GM19455 (cell line): ENCODE data around the gene FREM2.

ENCODE experiments used
- ATAC-seq: cut with Tn5 transposase; IDR thresholded peaks from one replicate; pipeline ENCODE4 v1.9.1; 2021; ENCODE audit not compliant: unreplicated experiment

The FREM2 gene, protein sequence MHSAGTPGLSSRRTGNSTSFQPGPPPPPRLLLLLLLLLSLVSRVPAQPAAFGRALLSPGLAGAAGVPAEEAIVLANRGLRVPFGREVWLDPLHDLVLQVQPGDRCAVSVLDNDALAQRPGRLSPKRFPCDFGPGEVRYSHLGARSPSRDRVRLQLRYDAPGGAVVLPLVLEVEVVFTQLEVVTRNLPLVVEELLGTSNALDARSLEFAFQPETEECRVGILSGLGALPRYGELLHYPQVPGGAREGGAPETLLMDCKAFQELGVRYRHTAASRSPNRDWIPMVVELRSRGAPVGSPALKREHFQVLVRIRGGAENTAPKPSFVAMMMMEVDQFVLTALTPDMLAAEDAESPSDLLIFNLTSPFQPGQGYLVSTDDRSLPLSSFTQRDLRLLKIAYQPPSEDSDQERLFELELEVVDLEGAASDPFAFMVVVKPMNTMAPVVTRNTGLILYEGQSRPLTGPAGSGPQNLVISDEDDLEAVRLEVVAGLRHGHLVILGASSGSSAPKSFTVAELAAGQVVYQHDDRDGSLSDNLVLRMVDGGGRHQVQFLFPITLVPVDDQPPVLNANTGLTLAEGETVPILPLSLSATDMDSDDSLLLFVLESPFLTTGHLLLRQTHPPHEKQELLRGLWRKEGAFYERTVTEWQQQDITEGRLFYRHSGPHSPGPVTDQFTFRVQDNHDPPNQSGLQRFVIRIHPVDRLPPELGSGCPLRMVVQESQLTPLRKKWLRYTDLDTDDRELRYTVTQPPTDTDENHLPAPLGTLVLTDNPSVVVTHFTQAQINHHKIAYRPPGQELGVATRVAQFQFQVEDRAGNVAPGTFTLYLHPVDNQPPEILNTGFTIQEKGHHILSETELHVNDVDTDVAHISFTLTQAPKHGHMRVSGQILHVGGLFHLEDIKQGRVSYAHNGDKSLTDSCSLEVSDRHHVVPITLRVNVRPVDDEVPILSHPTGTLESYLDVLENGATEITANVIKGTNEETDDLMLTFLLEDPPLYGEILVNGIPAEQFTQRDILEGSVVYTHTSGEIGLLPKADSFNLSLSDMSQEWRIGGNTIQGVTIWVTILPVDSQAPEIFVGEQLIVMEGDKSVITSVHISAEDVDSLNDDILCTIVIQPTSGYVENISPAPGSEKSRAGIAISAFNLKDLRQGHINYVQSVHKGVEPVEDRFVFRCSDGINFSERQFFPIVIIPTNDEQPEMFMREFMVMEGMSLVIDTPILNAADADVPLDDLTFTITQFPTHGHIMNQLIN (N-terminal part only)

DNA sequence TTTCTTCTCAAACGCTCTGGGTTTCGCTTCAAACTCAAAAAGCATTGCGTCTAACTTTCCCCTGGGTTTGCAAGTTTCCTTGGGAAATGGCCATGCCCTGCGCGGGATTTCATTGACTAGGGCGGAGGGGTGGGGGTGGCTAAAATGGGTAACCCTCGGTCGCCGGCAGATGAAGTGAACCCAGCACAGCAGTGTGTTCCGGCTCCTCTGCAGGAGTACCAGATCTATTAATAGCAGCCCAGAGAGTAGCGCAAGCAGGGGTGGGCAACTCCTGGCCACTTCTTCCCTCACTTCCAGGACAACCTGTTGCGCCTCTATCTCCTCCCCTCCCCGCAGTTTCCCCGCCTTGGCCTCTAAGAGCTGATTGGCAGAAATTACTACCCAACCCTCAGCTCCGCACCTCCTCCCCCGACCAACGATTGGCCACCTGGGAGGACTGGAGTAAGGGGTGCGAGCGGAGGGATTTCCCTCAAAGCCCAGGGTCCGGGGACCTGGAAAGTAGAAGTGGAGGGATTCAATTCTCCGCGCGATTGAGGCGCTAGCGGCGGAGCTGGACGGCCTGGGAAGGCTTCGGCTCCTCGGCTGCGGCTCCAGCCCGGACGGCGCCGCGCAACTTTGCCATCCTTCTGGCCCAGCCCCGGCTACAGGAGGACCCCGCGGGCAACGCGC lies at the start of gene FREM2:
TSS of gene FREM2 (plus strand) at position 501 of the 669 bp plus-strand sequence. CDS start 268 bp downstream, outside the sequence.
- ATAC-seq, result no peak

DNA sequence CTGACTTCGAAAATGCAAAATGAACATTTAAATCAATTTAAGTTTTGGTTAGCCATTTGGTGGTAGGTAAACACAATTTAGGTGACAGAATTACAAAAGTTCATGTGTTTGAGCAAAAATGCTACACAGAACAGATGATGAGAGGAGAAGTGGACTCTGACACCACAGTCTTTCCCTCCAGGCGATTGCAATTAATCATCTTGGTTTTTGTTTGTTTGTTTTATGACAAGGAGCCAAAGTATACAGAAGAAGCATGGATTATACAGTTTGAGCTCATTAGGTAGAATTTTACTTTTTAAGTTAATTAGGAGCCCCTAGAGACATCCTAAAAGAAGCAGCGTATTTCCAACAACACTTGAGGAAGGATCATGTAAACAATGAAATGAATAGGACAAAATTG lies 49.3 kb upstream of the FREM2 start:
- ATAC-seq, result no peak

DNA sequence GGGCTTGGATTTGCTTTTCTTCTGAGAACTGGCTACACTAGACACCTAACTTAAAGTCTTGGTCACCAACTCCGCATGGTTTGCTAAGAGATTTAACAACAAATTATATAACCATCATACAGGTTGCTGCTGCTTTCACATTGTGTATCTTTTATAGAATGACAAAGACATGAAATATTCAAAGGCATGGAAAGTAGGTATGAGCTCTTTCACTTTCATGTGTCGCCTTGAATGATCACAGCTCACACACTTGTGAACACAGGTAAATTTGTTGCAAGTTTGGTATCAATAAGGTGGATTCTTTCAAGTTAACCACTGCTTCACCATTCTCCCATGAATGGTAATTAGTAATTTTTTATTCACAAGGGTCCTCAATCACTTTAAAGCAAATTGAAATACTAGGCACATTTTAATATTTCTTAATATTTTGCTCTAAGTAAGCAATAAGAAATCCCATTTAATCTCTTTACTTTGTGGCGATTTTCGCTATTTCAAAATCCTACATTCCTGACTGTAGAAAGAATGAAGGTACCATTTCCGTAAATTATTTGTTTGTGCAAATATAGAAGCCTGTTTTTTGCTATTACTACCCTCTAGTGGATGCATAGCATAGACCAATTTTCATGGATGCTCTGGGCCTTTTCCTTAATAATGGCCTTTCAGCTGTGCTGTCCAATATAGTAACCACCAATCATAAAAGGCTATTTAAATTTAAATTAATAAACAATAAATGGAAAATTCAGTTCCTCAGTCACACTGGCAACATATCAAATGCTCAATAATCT lies 45.5 kb upstream of the FREM2 start:
- no peak for ATAC-seq

DNA sequence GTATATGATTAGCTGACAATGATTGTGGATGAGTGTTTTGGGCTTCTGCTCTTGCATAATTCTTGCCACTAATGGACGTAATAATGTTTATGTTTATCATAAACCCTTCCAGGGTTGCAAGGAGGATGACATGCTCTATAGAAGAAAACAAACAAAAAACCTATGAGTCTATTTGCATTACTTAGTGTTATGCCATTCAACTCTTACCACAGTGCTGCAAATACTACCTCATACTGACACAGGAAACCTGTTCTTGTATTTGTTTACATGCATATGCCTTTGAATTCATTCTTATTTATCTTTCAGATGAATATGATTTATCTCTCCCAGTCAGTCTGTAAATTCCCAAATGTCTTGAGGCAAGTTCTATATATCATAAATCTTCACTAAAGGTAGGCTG lies 39.6 kb upstream of the FREM2 start:
- no peak for ATAC-seq

DNA sequence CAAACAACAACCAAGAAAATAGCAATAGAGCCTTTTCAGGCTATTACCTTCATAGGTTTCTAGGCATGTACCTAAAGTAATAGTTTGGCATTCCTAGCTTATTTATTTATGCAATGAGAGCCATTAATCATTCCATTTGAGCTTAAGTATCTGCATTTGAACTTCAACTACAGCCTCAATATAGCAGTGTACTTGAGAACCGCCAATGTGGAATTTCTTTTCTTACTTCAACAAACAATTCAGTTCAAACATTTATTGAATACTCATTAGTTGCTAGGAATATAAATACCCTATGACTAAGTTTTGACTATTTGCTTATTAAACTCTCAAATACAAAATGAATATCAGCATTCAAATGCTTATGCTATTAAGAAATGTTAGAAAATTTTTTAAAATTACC lies 38.0 kb upstream of the FREM2 start:
- no peak for ATAC-seq

DNA sequence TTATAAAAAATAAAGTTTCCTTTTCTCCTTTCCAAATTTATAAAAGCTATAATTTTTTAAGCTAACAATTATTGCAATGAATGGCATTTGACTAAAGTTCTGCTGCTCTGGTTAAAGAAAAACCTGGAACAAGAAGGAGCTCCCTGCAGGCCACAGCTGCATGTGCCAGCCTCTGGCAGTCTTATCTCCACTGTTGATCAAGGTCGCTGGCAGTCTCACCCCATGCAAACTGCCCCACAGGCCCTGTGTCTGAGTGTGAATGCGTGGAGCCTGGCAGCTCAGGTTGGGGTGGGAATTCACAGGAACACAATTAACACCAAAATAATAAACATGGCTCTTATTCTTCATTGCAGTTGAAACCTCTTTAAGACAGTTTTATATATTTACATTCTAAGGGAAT lies 30.2 kb upstream of the FREM2 start:
- no peak for ATAC-seq

DNA sequence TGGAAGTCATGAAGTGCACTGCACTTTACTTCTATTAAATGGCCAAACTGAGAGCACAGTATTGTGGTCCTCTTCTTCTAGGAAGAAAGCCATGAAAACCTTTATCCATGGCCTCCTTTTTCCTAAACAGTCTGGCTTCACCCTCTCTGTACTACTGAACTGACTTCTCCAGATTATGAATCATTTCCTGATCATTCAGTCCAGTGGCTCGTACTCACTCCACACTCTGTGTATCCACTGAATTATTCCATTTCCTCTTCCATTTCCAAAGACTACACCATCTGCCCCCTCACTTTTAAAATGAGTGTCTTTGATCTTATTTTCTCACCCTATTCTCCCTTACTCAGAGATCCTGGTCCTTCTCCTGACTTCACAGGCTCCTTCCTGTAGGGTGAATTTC lies 29.7 kb upstream of the FREM2 start:
- no peak for ATAC-seq

DNA sequence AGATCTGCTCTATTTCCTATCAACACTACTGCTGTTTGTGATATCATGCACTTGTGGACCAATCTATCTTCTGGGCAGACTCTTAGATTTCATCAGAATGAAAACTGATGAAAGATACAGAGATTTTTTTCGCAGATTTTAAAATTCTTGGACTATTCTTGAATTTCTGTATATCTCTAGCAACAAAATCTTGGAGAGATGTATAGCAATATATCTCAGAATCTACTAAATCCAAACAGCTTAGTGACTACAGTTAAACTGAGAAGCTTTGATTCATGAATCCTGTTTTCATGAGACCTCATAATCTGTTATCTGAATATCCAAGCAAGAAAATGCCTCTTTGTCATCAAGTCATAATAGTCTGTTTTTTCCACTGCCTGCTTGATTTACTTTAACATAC lies 28.0 kb upstream of the FREM2 start:
- ATAC-seq, result no peak

DNA sequence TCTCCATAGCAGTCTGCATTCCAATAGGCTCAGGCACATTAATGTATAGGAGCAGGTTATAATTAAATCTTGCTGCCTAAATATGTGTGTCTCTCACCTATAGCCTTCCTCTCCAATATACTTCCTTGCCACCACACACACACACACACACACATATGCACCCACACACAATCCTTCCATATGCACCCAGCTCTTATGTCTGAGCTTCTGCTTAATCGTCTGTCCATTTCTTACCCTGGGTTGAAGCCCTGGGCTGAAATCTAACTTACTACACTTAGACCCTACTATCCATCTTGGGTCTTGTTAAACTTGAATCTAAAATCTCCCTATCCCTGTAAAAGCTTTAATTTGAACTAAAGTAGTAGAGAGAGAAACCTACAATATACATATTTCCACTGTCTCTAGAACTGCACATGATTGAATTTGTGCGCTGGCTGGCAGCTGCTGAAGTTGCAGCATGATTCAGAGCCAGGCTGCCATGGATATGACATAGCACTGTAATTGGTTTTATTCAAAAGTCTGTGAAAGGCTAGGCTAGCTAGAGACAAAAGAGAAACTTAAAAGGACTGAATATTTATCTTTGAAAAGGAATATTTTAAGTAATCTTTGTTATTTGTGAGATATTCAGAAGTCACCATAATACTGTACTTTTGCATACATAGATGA lies 25.7 kb upstream of the FREM2 start:
- no peak for ATAC-seq

DNA sequence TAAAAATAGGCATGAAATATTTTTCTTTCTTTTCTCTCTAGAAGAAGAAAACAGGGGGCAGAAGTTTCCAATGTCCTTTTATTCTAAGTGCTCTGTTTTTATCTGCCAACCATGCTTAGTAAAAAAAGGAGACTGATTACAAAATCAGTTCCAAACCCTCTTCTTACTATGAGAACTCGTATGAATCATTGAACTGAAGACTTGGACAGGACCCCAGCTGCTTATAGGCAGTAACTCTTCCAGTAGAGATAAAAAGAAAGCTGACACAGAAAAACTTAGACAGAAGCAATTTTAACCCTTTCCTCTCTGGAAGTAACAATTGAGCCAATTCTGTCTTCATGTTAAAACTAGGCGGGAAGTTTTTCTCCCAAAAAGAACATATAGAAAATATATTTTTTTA lies 24.5 kb upstream of the FREM2 start:
- no peak for ATAC-seq

DNA sequence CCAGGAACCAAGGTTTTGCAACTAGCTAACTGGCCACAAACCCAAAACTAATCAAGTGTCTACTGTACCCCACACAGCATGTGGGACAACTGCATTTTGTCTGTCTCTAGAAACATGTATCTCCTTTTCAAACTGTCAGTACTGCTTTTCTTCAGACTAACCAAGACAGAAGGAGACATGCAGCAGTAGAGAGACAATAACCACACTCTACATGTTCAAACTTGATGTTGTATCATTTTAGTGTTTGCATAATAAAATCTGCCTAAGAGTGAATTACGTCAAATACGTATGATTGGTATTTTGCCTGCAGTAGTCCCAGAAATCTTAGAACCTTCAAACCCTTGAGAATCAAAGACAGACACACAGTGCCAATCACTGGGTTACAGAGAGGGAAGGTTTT lies 22.0 kb upstream of the FREM2 start:
- ATAC-seq, result no peak

DNA sequence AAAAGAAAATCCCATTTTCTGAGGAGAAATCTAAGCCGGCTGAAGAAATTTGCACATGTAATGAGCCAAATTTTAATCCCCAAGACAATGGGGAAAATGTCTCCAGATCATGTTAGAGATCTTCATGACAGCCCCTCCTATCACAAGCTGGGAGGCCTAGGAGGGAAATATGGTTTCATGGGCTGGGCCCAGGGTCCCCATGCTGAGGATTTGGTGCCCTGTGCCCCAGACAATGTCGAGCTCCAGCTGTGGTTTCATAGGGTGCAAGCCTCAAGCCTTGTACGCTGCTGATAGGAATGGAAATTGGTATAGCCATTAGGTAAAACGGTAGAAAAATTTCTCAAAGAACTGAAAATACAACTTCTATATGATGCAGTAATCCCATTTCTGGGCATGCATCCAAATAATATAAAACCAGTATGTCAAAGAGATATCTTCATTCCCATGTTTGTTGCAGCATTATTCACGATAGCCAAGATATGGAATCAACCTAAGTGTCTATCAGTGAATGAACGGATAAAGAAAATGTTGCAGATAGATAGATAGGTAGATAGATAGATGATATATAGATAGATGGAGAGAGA lies 19.3 kb upstream of the FREM2 start:
- ATAC-seq, result no peak

DNA sequence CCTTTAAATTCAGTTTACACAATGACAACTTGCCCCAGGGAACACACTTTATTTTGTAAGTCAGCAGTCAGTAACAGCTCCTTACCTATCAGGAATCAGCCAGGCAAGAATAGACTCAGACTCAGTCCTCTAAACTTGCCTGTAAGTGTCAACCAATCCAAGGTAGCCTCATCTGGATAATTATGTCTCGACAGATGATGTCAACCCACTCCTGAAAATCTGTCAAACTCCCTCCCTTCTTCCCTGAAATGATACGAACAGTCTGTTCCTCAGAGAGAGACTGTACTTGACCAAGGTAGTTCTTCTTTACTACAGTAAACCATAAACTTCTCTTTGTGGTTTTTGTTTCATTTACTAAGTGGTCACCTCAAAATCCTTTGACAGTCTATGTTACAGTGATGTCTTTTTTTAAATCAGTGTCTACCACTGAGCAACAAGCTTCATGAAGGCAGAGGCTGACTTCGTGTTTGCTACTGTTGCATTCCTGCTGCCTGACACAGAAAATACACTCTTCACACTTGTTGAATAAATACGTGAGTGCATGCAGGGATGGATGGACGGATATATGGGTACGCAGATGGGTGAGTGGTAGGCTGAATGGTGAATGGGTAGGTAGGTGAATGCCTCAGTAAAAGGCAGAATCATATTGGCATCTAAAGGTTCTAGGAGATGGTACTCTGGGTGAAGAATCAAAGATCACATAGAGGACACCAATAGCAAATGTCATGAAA lies 17.5 kb upstream of the FREM2 start:
- no peak for ATAC-seq

DNA sequence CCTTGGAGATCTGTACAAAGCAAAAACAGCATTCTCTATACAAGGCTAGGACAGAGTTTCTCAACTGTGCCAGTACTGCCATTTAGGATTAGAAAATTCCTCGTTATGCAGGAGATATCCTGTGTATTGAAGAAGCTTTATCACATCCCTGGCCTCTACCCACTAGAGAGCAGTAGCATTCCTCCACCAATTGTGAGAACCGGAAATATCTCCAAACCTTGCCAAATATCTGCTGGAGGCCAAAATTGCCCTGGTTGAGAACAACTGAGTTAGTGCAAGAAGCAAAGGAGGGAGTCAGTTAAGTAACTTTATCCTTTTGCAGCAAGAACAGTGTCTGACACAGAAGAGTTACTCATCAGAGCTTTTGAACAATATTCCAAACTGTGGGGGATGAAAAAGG lies 16.2 kb upstream of the FREM2 start:
- ATAC-seq, result no peak

DNA sequence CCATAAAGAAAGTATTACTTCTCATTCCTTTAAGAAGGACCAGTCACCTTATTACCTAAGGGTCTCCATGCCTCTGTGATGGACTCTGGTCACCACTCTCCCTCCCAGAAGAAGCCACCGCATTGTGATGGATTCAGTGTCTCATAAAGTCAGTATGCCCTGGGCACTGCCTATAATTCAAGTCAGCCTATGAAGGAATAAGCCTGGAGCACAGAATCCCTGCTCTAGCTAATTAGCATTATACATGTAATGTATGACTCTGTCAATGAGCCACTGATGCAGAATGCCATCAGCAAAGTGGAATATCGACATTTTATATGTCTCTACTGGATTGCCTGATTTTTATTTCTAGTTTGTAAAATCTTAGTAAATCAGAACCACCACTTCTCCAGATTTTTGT lies 14.9 kb upstream of the FREM2 start:
- ATAC-seq, result no peak

DNA sequence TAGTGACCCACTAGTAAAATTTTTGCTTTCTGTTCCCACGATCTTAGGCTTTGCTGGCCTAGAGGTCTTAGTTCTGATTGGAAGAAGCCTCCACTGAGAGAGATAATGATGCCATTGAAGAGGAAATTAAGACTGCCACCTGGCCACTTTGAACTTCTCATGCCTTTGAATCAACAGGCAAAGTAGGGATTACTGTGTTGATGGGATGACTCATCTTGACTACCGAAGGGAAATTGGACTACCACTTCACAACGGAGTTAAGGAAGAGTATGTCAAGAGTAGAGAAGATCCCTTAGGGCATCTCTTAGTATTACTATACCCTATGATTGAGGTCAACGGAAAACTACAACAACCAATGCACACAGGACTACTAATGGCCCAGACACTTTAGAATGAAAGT lies 12.7 kb upstream of the FREM2 start:
- ATAC-seq, result no peak

DNA sequence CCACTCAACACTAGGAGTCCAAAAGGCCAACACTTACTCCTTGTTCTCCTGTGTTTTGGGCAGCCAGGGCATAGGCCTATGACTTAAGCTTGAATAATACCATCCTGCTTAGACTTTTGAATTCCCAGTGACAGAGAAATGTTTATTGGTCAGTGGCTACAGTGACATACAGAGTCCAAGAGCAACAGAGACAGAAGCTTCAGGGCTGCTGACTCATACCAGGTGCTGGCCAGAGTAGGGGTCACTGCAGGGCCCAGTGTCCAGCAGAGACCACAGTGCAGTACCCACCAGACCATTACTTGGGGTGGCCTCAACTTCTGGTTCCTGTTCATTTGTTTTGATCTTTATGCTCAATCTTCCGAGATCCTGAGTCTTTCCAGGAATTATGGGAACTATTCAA lies 6.0 kb upstream of the FREM2 start:
- no peak for ATAC-seq

DNA sequence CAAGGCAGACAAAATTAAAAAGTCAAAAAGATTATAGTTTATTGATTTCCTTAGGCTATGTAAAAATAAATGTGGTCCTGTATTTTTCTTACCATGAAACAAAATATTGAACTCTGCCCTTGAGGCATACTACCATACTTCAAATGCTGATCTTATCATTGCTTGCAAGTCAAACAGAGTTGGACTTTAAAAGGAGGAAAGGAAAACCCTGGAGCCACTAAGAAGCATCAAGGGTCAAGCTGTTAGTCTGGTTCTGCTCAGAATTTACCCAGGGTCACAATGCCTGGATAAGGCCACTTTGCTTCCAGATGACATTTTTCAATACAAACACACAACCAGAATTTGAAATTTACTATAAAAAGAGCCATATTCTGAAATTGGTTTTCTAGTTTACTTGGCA lies 2.2 kb upstream of the FREM2 start:
- ATAC-seq, result no peak

DNA sequence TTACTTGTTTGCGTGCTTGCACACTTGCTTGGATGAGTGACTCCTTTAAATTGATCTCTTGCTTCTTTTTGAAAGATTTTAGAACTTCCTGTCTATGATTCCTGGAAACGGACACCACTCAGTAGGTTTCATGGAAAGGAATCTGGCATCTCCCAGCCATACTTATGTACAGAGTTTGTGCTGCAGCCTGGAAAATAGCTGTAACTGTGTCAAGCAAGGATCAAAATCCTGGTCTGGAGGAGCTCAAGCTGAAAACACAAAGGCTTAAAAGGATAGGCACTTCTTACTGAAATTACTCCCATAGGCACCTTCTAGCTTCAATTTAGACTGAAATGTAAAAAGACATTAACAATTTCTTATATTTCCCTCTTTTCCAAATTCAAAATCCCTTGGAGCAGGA lies 1.4 kb upstream of the FREM2 start:
- no peak for ATAC-seq
